ENCODE results near the gene ASB2. TPM values are rescaled to one million over a fixed set of nuclear protein-coding genes. Genes with fewer than 3 reads are reported as not detected.

Gene ASB2
- total and polyA plus RNA-seq, 2 of the 4 experiments (the other 2 are of a cell fraction), result 0.54 to 0.77 TPM

- ChIA-PET CTCF (no interaction called here), POLR2A (ENCODE audit: unreplicated experiment) (no interaction called here)
- WGBS, 2 experiments (ENCODE audit: extremely low coverage in 2 of 2, insufficient read length in 1 of 2), result 90% methylated on average over 5 of the region's 11 CpGs; no CpG with 5 or more reads in 1 of the 2 experiments
- H2BK5ac ChIP-seq (ENCODE audit: low read depth, low read length, poor library complexity, severe bottlenecking), result no peak overlapping the region
- ATAC-seq (ENCODE audit: low read depth) (no peak), DNase-seq (no peak)
- TF ChIP-seq SMC3 (IDR thresholded peaks at IDR 0.05; ENCODE audit: low read depth, low read length) (no peak), RFX5 (IDR thresholded peaks at IDR 0.05; ENCODE audit: low read depth, low read length) (no peak), ELK1 (IDR thresholded peaks at IDR 0.05; ENCODE audit: borderline replicate concordance, low read depth, low read length) (no peak), POLR2A (IDR thresholded peaks at IDR 0.05; ENCODE audit: low read depth, low read length) (no peak), MXI1 (IDR thresholded peaks at IDR 0.05; ENCODE audit: borderline replicate concordance, low read depth, low read length) (no peak), RCOR1 (IDR thresholded peaks at IDR 0.05; ENCODE audit: insufficient replicate concordance, low read length) (no peak)
- intact Hi-C loops (cut with micrococcal nuclease), result no loop called here
- no peak overlapping the region for H4K91ac ChIP-seq (ENCODE audit: insufficient read depth, low read depth, low read length)
- H3K4me1 ChIP-seq (ENCODE audit: control insufficient read depth, insufficient read depth, low read length), result peaks cover 18% of the 10 kb centered on the region
- no peak overlapping the region for H3K4me2 ChIP-seq (ENCODE audit: low read depth, low read length)
- no peak overlapping the region for H3K14ac ChIP-seq (replicated peaks; ENCODE audit: low read depth, low read length)
- H3K56ac ChIP-seq (ENCODE audit: extremely low read depth, insufficient read depth, low read length), result no peak overlapping the region
- no peak overlapping the region for H2BK120ac ChIP-seq (ENCODE audit: low read depth, low read length)
- no peak overlapping the region for H3K4ac ChIP-seq (ENCODE audit: low read depth, low read length)
- H3K27me3 ChIP-seq (ENCODE audit: control insufficient read depth, insufficient read depth, low read length), result no peaks in the 10 kb centered on the region
- H4K5ac ChIP-seq (ENCODE audit: low read depth, low read length), result no peak overlapping the region
- no peaks in the 10 kb centered on the region for H4K20me1 ChIP-seq (ENCODE audit: insufficient read depth, low read length)
- no peaks in the 10 kb centered on the region for H3K36me3 ChIP-seq (ENCODE audit: control insufficient read depth, insufficient read depth, low read length)
- H3K18ac ChIP-seq (ENCODE audit: low read depth, low read length), result no peak overlapping the region
- H3K9me3 ChIP-seq (ENCODE audit: control insufficient read depth, insufficient read depth, low read length), result peaks cover 2% of the 10 kb centered on the region; the same call in 1 of the 2 replicates
- peaks cover 18% of the 10 kb centered on the region; the same call in 1 of the 2 replicates for H3K9me1 ChIP-seq (ENCODE audit: insufficient read depth, low read length)
- dilution Hi-C loops (cut with HindIII; ENCODE audit: low sequenced_read_pairs, unreplicated experiment), result no loop called here
- no peak overlapping the region for H3K27ac ChIP-seq (ENCODE audit: insufficient read depth, low read length)
- H3K9ac ChIP-seq (ENCODE audit: low read depth, low read length), result no peak overlapping the region
- no peak overlapping the region for H2BK20ac ChIP-seq (ENCODE audit: low read depth, low read length)
- no peaks in the 10 kb centered on the region for H3K79me1 ChIP-seq (ENCODE audit: low read depth in 1 of 2, low read length in 2 of 2)
- no peak overlapping the region for H3K23ac ChIP-seq (ENCODE audit: low read depth, low read length)
- no peak overlapping the region for H2AK9ac ChIP-seq (replicated peaks; ENCODE audit: low read depth, low read length, poor library complexity)
- H4K8ac ChIP-seq (ENCODE audit: low read depth in 2 of 2, low read length in 2 of 2), result no peak overlapping the region
- H2AFZ ChIP-seq (replicated peaks; ENCODE audit: low read length, poor library complexity), result no peak overlapping the region
- H2AK5ac ChIP-seq (ENCODE audit: low read depth, low read length), result peak overlapping the region; percentile 93; the same call in 1 of the 2 replicates
- BruUV-seq (replicated peaks), result no TSS peak
- in situ Hi-C loops (cut with MboI; ENCODE audit: low sequenced_read_pairs), result no loop called here
- H2BK15ac ChIP-seq (ENCODE audit: low read depth, low read length), result no peak overlapping the region
- H3K4me3 ChIP-seq (ENCODE audit: insufficient read depth, low read depth, low read length), result no peak overlapping the region
Observed at GRCh38 chr14:93977790-93978581, 1.6 kb upstream of the ASB2 start.

Data from IMR-90 (cell line).